Left forelimb (tissue), 1 donor: Measurements from ENCODE around the gene MYLK2.
"Not testable (repeated sequence)": the region's sequence is repeated elsewhere in the genome, so short reads cannot be mapped to it uniquely, and the experiment has no call there.

Experiments
- DNase-seq: peaks from one replicate; pipeline ENCODE4 v3.0.0-alpha.2; 2018; ENCODE audit warnings: low spot score

MYLK2 gene

DNA sequence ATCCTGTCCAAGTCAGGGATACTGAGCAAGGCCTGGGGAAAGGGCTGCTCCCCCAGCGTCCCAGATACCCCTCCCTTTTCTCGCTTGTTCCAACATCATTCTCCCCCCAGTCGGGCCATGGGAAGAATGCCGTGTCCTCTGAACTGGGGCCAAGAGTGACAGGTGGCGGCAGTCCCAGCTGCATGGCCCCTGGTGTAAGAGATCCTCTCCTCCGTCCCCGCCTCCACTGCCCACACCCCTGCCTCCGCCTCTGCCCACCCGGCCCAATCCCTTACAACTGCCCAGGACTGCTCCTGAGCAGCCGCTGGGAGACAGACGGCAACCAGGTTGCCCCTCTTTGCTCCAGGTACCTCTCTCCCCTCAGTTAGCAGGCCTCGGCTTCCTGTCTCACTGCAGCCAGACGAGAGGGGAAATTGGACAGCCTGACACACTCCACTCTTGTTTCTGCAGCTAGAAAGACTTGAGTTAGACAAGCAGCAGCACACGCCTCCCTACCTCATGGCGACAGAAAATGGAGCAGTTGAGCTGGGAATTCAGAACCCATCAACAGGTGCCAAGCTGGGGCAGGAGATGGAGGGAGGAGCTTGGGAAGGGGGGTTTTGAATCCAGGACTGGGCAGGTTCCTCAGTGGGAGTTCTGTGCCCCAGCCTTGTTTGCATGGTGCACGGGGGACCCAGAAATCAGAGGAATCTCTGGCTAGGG, at the start of gene MYLK2:
MYLK2 (plus strand) TSS at position 274 of the 702 bp plus-strand sequence; CDS start at position 499, 225 bp downstream.
- no peak for DNase-seq

DNA sequence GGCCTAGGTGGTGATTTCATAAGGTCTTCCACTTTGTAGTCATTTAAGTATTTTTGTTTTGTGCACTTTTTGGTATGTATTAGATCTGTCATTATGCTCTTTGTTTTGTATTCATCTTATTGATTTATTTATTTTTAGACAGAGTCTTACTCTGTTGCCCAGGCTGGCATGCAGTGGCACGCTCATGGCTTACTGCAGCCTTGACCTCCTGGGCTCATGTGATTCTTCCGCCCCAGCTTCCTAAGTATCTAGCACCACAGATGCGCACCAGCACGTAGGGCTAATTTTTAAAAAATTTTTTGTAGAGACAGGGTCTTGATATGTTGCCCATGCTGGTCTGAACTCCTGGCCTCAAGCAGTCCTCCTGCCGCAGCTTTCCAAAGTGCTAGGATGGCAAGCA, 49.5 kb upstream of the MYLK2 start:
- DNase-seq, result no peak

DNA sequence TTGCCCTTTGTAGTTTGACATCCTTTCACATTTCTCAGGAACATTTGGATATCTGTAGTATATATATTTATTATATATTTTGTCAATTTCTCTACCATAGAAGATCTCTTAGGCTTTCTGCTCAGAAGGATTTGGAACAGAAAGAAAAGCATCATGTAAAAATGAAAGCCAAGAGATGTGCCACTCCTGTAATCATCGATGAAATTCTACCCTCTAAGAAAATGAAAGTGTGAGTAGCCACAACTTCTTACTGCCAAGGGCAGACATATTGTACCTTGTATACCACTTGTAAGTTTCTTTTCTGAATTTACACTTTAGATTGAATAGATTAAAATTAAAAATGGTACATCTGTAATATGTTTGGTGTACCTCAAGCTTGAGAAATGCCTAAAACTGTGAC, 48.9 kb upstream of the MYLK2 start:
- DNase-seq, result no peak

DNA sequence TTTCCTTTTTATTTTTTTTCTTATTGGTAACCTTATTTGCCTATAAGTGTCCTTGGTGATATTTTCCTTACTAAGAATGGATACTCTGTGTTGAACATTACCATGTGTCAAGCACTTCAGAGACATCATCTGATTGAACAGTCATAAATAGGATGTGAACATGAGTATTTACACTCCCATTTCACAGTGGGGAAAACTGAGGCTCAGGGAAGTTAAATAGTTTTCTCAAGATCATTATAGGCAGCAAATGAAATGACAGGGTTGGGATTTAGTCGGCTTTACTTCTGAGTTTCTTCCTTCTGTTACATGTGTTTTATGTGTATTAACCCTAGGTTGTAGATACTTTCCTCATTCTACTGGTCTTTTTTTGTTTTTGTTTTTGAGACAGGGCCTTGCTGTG, 44.7 kb upstream of the MYLK2 start:
- no peak for DNase-seq

DNA sequence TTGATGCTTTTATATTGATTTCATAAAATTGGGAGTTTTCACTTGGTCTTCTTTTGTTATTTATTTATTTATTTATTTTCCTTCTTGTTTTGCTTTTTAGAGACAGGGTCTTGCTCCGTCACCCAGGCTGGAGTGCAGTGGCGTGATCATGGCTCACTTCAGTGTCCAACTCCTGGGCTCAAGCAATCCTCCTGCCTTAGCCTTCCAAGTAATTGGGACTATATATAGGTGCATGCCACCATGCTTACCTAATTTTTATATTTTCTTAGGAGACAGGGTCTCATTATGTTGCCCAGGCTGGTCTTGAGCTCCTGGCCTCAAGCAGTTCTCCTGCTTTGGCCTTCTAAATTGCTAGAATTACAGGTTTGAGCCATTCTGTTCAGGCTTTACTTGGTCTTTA, 38.3 kb upstream of the MYLK2 start:
- no peak for DNase-seq

DNA sequence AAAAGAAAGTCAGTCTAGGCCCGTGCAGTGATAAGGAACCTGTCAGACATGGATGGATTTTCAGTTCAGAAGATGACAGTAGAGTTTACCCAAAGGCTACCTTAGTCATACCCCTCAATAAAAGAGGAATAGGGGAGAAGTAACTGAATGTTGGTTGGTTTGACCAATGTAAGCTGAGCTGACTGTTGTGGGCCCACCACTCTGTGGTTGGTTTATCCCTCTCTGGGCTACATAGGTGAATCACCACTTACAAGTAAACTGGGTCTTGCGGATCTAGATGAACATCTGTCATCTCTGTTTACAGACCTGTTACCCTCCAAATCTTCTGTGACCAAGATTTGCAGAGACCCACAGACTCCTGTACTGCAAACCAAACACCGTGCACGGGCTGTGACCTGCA, 37.2 kb upstream of the MYLK2 start:
- no peak for DNase-seq

DNA sequence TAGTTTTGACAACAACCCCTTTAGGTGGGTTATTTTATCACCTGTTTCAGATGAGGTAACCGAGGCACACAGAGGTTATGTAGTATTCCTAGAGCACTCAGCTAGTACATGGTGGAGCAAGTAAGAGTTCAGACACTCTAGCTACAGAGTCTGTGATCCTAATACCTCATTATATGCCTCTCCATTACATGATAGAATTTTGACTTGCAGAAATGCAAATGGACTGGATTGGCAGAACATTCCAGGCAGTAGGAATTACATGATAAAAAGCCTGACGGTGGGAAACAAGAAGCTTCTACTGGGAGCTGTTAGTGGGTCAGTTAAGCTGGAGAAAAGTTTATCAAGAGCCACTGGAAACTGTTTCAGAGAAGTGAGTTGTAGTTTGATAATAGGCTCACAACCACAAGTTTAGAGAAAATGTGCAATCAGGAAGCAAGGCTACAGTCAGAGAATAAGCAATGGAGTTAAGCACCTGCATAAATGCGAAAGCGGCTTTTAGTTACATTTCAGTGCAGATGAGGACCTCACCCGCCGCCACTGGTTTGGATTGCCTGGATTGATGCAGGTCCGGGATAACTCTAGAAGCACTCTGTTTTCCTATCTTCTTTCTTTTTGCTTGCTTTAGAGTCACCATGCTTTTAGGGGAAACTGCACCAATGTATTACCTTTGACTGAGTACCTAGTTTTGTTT, 34.7 kb upstream of the MYLK2 start:
- no peak for DNase-seq

DNA sequence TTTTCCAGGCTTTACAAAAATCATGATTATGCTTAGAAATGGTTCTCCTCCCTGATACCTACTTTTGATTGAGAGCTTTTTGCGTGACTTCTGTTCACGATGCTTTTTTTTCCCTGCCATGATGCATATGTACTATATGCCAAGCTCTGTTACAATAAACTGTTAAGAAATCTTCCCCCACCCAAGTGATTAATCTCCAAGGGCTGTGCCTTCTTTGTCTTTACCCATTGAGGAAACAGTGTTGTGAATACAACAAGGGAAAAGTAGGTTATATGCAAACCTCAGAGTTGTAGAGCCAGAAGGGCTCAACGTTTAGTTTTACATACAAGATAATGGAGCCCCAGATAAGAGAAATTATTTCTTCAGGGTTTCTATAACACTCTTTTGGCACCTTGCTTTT, 34.1 kb upstream of the MYLK2 start:
- no peak for DNase-seq

DNA sequence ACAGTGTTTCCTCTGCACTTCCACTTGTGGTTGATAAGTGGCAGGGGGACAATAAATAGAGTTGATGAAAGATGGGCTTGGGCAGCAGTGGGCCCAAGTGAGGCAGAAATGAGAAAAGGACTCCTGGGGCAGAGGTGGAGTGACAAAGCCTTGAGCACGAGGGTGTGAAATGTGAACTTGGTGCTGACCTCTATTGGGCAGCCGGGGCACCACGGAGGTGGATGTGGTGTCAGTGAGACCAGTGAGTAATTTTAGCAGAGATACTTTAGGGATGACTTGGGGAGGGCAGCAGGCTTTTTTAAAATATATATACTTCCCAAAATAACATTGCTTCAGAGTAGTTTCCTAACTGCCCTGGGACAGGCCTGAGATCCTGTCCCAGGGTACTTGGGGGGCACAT, 30.6 kb upstream of the MYLK2 start:
- no peak for DNase-seq

DNA sequence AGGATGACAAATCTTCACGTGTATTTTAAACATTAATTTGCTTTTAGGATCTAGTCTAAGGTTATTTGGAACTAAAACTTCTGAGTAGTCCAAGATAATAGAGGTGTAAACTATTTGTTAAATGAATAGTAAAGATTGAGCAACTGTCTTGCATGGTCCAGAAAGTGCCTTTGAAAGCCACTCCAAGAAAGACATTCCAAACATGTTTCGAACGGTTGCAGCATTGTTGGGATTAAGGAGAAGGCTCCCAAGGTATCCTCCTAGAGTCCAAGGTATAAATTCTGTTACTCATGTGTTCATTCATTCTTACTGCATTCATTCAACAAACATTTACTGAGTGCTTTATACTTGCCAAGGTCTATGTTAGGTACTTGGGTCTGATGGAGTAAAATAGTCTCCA, 28.8 kb upstream of the MYLK2 start:
- DNase-seq, result no peak

DNA sequence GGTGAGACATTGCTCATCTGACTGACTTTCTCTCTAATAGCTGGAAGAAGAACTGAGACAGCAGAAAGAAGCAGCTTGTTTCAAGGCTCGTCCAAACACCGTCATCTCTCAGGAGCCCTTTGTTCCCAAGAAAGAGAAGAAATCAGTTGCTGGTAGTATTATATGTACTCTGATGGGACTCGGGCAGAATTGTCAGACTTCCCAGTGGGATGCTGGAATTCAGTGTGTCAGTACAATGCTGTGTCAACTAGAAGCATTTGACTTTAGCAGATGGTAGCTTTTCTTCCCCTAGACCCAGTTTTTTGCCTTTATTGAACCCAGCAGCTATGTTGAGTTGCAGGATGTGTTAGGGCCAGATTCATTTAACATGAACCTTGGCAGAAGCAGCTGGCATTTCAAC, 21.8 kb upstream of the MYLK2 start:
- DNase-seq, result no peak

DNA sequence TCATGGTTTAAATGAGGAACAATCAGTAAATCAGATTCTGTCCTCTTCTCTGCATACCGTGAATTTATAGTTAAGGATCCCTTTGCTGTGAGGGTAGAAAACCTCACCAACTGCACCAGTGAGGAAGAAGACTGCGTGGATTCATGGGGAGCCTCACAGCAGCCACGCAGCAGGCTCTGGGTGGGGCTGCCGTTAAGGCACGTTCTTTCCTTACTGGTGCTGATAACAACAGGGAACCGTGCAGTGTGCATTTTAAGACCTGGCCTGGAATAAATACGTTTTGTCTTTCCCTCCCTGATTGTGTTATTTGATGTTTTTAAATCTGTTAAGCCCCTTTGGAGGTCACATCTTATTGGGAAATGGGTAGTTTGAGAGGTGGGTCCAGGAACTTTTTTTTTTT, 17.6 kb upstream of the MYLK2 start:
- no peak for DNase-seq

DNA sequence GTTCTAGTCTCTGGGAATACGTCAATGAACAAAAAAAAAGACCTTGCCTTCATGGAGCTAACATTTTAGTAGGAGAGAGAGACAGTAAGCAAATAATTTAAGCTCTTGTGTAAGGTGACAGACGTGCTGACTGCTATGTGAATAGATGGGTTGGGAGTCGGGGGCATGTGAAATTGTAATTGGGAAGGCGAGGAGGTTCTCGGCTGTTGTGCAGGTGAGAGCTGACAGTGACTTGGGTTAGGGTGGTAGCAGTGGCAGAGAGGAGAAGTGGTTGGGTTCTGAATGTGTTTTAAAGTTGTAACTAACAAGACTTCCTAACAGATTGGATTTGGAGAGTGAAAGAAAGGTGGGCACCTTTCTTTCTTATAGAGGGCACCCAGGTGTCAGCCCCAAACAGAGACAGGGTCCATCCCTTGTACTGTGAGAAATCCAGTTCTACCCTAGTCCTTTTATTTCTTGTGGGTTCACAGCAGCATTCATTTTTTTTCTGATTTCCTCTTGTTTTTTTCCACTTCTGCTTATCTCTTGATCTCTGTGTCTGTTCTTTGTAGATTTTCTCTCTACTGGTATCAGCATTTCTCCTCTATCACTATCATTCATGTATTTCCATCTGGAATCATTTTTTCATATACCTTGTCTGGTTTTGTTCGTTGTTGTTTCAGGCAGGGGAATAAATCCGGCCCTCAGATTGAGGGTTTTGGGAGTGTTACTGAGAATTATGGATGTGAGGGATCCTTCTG, 15.4 kb upstream of the MYLK2 start:
- DNase-seq, result no peak

DNA sequence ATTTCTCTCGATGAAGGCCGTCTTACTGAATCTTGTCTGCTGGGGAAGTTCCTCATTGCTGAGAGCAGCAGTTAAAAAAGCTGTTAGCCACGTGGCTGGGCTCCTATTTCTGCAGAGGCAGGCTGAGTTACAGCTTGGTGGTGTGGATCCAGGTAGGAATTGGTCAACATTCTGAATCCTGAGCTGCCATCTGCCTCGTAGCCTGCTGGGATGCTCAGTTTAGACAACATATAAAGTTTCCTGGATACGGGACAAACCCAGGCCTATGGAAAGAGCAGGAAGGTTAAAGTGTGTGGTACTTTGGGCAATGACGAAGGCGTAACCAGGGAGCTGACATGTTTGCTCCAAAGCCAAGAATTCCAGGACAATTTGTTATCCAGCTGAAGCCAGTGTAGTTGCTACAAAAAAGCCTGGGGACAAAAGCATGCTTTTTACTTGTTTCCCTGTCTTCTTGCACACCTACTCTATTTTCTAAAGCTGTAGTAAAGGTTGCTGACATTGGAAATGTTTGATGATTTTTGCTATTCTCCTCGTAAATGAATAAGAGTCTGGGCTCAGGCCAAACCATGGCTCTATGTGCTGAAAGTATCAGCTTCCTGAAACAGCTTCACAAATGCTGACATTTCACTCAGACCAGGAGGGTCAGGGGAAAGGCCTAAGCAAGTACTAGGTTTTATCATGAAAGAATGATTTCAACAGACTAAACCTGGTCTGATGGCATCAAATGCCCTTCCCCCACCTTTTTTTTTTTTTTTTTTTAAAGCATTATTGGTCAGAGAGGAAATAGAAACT, 12.4 kb upstream of the MYLK2 start:
- no peak for DNase-seq

DNA sequence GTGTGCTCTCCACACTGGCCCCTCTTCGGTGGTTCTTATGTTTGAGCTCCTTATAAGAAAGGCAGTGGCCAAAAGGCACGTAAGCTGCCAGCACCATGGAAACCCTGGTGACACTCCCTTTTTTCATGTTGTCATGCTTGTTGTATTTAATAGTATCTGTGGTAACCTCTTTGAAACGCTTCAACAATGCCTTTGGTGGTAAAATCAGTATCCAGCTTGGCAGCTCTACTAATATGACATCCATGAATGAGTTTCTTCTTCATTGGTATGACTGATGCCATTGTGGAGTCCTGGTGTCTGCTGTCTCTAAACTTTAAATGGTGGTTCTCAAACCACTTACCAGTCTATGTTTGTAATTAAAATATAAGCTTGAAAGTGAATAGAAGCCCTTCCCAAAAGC, 10.7 kb upstream of the MYLK2 start:
- no peak for DNase-seq

DNA sequence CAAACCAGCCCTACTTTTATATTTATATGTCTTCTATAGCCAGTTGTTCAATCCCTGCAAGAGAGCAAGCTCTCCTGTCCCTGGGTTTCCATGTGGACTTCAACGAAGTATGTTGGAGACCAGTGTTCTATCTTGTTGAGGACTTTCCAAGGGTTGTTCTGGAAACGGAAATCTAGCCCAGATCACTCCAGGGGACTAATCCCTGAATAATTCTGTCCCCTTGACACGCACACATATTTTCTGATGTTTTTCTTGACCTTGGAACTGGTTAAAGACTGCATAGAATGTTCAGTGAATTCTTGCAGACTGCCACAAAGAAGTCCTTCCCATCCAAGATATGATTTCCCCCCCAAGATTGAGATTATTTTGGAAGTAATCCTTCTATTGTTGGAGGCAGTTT, 9.5 kb upstream of the MYLK2 start:
- DNase-seq, result no peak

DNA sequence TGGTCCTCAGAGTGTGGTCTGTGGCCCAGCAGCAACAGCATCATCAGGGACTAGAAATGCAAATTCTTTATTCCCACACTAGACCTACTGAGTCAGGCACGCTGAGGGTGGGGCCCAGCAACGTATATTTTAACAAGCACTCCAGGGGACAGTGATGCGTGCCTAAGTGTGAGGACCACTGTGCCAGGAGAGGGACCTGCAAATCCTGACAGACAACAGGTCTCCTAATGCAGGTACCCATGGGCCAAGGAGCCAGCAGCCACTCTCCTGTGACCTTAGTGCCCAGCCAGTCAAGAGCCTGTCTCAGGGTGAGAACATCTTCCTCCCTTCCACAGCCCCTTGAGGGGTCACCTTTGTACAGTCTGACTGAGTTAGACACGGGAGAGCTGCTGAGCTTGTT, 8.0 kb upstream of the MYLK2 start:
- no peak for DNase-seq

DNA sequence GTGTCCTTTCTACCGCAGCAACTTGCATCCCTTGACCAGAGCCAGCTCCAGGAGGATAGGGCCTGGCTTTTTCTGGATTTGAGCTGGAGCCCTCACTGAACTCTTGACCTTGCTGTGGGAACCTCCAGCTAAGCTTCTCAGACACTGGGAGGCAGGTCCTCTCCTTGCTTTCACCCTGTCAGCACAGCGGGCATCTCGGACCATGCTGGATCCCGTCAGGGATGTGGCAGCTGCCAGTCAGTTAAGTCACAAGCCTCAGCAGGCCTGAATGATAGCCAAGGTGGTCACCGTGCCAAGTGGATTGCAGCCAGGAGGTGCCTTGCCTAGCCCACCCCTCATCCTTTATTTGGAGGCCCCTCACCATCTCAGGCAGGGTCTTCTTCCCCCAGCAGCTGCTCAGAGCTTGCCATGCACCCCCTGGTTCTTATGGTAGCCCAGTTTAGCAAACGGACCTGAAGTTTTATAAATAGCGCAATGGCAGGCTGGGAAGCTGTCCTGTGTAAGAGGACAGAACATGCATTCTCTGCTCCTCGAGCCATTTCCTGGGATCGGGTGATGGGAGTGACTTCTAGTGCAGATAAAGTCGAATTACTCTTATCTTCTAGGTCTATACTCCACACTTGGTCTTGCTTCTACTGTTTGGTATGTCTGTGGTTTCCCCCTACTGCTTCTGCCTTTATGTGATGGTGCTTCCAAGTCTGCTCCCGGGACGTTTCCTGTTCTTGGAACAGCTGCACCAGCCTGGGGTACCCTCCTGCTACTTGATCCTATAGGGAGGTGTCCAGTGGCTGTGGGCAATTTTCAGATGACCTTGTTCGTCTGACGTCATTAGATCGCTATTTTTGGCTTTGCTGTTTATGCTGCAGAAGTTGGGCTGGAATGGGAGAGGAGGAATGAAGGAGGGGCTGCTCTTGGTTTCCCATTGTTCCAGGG, 7.1 kb upstream of the MYLK2 start:
- no peak for DNase-seq

DNA sequence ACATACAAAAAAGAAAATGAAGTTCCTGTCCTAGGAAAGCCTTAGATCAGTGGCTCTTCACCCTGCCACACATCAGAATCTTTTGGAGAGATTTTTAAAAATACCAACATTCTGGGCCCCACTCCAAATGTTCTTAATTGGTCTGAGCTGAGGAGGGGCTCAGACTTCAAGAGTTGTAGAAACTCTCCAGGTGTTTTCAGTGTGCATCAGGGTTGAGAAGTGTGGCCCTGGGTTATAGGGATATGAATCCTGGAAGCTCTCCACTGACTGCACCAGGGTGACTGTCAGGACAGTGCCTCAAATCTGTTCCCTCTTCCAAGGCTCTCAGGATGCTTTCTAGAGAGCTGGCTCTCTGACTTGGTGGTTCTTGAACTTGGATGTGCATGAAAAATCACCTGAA, 5.5 kb upstream of the MYLK2 start:
- no peak for DNase-seq

DNA sequence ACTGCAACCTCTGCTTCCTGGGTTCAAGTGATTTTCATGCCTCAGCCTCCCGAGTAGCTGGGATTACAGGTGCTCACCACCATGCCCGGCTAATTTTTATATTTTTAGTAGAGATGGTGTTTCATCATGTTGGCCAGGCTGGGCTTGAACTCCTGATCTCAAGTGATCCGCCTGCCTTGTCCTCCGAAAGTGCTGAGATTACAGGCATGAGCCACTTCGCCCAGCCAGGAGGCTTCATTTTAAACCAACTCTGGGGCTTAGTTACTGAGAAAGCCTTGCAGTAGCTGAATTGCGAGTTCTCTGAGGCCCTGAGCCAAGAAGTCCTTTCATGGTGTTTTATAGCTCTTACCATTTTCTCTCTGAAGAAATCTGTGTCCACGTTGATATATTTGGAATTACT, 5.0 kb upstream of the MYLK2 start:
- not testable (repeated sequence) for DNase-seq
